ENCODE measurements around the gene ENOX2.

ENOX2 gene

GRCh38 chrX:130652824-130653578 lies 250.0 kb downstream of the ENOX2 start:
- DNase-seq (no peak), ATAC-seq (no peak)
- no peaks in the 10 kb centered on the region for H3K4me1 Mint-ChIP-seq
- H3K9me3 Mint-ChIP-seq: no peaks in the 10 kb centered on the region
- no peak overlapping the region for H3K27ac Mint-ChIP-seq
- peaks cover 10% of the 10 kb centered on the region for H3K36me3 Mint-ChIP-seq (ENCODE audit: low read depth)
- no peak overlapping the region for H3K4me3 Mint-ChIP-seq
- H3K27me3 Mint-ChIP-seq: no peaks in the 10 kb centered on the region

GRCh38 chrX:130649738-130650137 lies 253.3 kb downstream of the ENOX2 start:
- no peak overlapping the region for H3K27ac Mint-ChIP-seq

GRCh38 chrX:130647468-130647867 lies 255.5 kb downstream of the ENOX2 start:
- Mint-ChIP-seq H3K9me3 (no peaks in the 10 kb centered on the region), H3K4me3 (no peak overlapping the region), H3K27me3 (no peaks in the 10 kb centered on the region), H3K27ac (no peak overlapping the region), H3K4me1 (no peaks in the 10 kb centered on the region), H3K36me3 (ENCODE audit: low read depth) (peaks cover 11% of the 10 kb centered on the region)
- DNase-seq: no peak
- ATAC-seq: no peak

More at GRCh38 chrX:130649738-130650137, 253.3 kb downstream of the ENOX2 start:
- Mint-ChIP-seq H3K27me3 (no peaks in the 10 kb centered on the region), H3K4me1 (no peaks in the 10 kb centered on the region), H3K9me3 (no peaks in the 10 kb centered on the region), H3K36me3 (ENCODE audit: low read depth) (peaks cover 5% of the 10 kb centered on the region), H3K4me3 (no peak overlapping the region)
- DNase-seq (no peak), ATAC-seq (no peak)

GRCh38 chrX:130645955-130646583 lies 256.9 kb downstream of the ENOX2 start:
- Mint-ChIP-seq H3K4me3 (no peak overlapping the region), H3K4me1 (no peaks in the 10 kb centered on the region), H3K36me3 (ENCODE audit: low read depth) (peaks cover 13% of the 10 kb centered on the region), H3K27ac (no peak overlapping the region), H3K27me3 (no peaks in the 10 kb centered on the region), H3K9me3 (no peaks in the 10 kb centered on the region)
- DNase-seq: no peak
- ATAC-seq: no peak

GRCh38 chrX:130637591-130637990 lies 265.4 kb downstream of the ENOX2 start:
- Mint-ChIP-seq H3K4me1 (no peaks in the 10 kb centered on the region), H3K27me3 (no peaks in the 10 kb centered on the region), H3K36me3 (ENCODE audit: low read depth) (peaks cover 3% of the 10 kb centered on the region), H3K27ac (no peak overlapping the region), H3K4me3 (no peak overlapping the region), H3K9me3 (no peaks in the 10 kb centered on the region)
- DNase-seq (no peak), ATAC-seq (no peak)

- ATAC-seq: no peak
- H3K27ac Mint-ChIP-seq: no peak overlapping the region
- H3K27me3 Mint-ChIP-seq: no peaks in the 10 kb centered on the region
- no peak overlapping the region for H3K4me3 Mint-ChIP-seq
- H3K36me3 Mint-ChIP-seq (ENCODE audit: low read depth): peaks cover 4% of the 10 kb centered on the region
- H3K9me3 Mint-ChIP-seq: no peaks in the 10 kb centered on the region
- no peak for DNase-seq
- H3K4me1 Mint-ChIP-seq: no peaks in the 10 kb centered on the region
Measured at GRCh38 chrX:130636277-130636676, 266.7 kb downstream of the ENOX2 start.

GRCh38 chrX:130631011-130631410 lies 272.0 kb downstream of the ENOX2 start:
- Mint-ChIP-seq H3K36me3 (ENCODE audit: low read depth) (peaks cover 8% of the 10 kb centered on the region), H3K27me3 (no peaks in the 10 kb centered on the region), H3K4me1 (no peaks in the 10 kb centered on the region)

GRCh38 chrX:130628516-130628915 lies 274.5 kb downstream of the ENOX2 start:
- H3K4me3 Mint-ChIP-seq: no peak overlapping the region
- H3K4me1 Mint-ChIP-seq: no peaks in the 10 kb centered on the region
- no peak for DNase-seq
- H3K9me3 Mint-ChIP-seq: no peaks in the 10 kb centered on the region
- H3K27ac Mint-ChIP-seq: no peak overlapping the region
- H3K36me3 Mint-ChIP-seq (ENCODE audit: low read depth): peaks cover 8% of the 10 kb centered on the region
- ATAC-seq: no peak
- H3K27me3 Mint-ChIP-seq: no peaks in the 10 kb centered on the region

More at GRCh38 chrX:130631011-130631410, 272.0 kb downstream of the ENOX2 start:
- DNase-seq (no peak), ATAC-seq (no peak)
- H3K4me3 Mint-ChIP-seq: no peak overlapping the region
- H3K9me3 Mint-ChIP-seq: no peaks in the 10 kb centered on the region
- H3K27ac Mint-ChIP-seq: no peak overlapping the region

GRCh38 chrX:130626521-130626920 lies 276.5 kb downstream of the ENOX2 start:
- DNase-seq: no peak
- no peaks in the 10 kb centered on the region for H3K9me3 Mint-ChIP-seq
- no peak overlapping the region for H3K4me3 Mint-ChIP-seq
- H3K27ac Mint-ChIP-seq: no peak overlapping the region
- ATAC-seq: no peak
- H3K27me3 Mint-ChIP-seq: no peaks in the 10 kb centered on the region
- no peaks in the 10 kb centered on the region for H3K4me1 Mint-ChIP-seq
- H3K36me3 Mint-ChIP-seq (ENCODE audit: low read depth): peaks cover 9% of the 10 kb centered on the region

- Mint-ChIP-seq H3K9me3 (no peaks in the 10 kb centered on the region), H3K4me1 (no peaks in the 10 kb centered on the region), H3K27ac (no peak overlapping the region), H3K4me3 (no peak overlapping the region), H3K27me3 (no peaks in the 10 kb centered on the region), H3K36me3 (ENCODE audit: low read depth) (peaks cover 2% of the 10 kb centered on the region)
- ATAC-seq: no peak
- DNase-seq: no peak
Measured at GRCh38 chrX:130625386-130625785, 277.6 kb downstream of the ENOX2 start.

GRCh38 chrX:130623518-130623917 lies 279.5 kb downstream of the ENOX2 start:
- Mint-ChIP-seq H3K9me3 (no peaks in the 10 kb centered on the region), H3K27me3 (no peaks in the 10 kb centered on the region), H3K4me3 (no peak overlapping the region), H3K27ac (no peak overlapping the region), H3K4me1 (no peaks in the 10 kb centered on the region), H3K36me3 (ENCODE audit: low read depth) (peaks cover 2% of the 10 kb centered on the region)
- ATAC-seq (no peak), DNase-seq (no peak)

GRCh38 chrX:130615941-130616340 lies 287.1 kb downstream of the ENOX2 start:
- H3K4me1 Mint-ChIP-seq: no peaks in the 10 kb centered on the region
- DNase-seq (no peak), ATAC-seq (no peak)
- no peak overlapping the region for H3K4me3 Mint-ChIP-seq
- H3K27ac Mint-ChIP-seq: no peak overlapping the region
- H3K27me3 Mint-ChIP-seq: no peaks in the 10 kb centered on the region
- H3K9me3 Mint-ChIP-seq: no peaks in the 10 kb centered on the region
- H3K36me3 Mint-ChIP-seq (ENCODE audit: low read depth): no peaks in the 10 kb centered on the region

GRCh38 chrX:130607431-130607830 lies 295.6 kb downstream of the ENOX2 start:
- no peaks in the 10 kb centered on the region for H3K36me3 Mint-ChIP-seq (ENCODE audit: low read depth)
- DNase-seq (no peak), ATAC-seq (no peak)
- H3K4me1 Mint-ChIP-seq: no peaks in the 10 kb centered on the region
- no peaks in the 10 kb centered on the region for H3K9me3 Mint-ChIP-seq
- H3K4me3 Mint-ChIP-seq: no peak overlapping the region
- peaks cover 4% of the 10 kb centered on the region for H3K27me3 Mint-ChIP-seq
- no peak overlapping the region for H3K27ac Mint-ChIP-seq

- DNase-seq (no peak), ATAC-seq (no peak)
- Mint-ChIP-seq H3K4me3 (no peak overlapping the region), H3K4me1 (no peaks in the 10 kb centered on the region), H3K27me3 (peaks cover 4% of the 10 kb centered on the region), H3K27ac (no peak overlapping the region), H3K36me3 (ENCODE audit: low read depth) (no peaks in the 10 kb centered on the region), H3K9me3 (no peaks in the 10 kb centered on the region)
Measured at GRCh38 chrX:130606425-130606824, 296.6 kb downstream of the ENOX2 start.

- ATAC-seq: no peak
- H3K27ac Mint-ChIP-seq: no peak overlapping the region
- DNase-seq: no peak
- no peak overlapping the region for H3K4me3 Mint-ChIP-seq
- H3K27me3 Mint-ChIP-seq: peaks cover 2% of the 10 kb centered on the region
- no peaks in the 10 kb centered on the region for H3K36me3 Mint-ChIP-seq (ENCODE audit: low read depth)
- no peaks in the 10 kb centered on the region for H3K9me3 Mint-ChIP-seq
- H3K4me1 Mint-ChIP-seq: no peaks in the 10 kb centered on the region
Measured at GRCh38 chrX:130604882-130605281, 298.1 kb downstream of the ENOX2 start.

Data from activated naive CD8-positive, alpha-beta T cell treated with anti-CD3 and anti-CD28 coated beads, Interleukin-2, amount 50 U/mL, for 24 hours (primary cell).